ENCODE results near the gene CACNA1B.

- TF ChIP-seq CHD4 (IDR thresholded peaks at IDR 0.05; ENCODE audit: borderline replicate concordance, low read length) = no peak
- TF ChIP-seq POLR2G (IDR thresholded peaks at IDR 0.05; ENCODE audit: low read depth, low read length) = no peak
- TF ChIP-seq RAD21 (CRISPR knock-in tag; IDR thresholded peaks at IDR 0.05) = no peak
- TF ChIP-seq TCF7L2 (IDR thresholded peaks at IDR 0.05; ENCODE audit: low read depth, low read length) = no peak
- no peak for TF ChIP-seq CTCF (CRISPR knock-in tag; IDR thresholded peaks at IDR 0.05)
- no peak for TF ChIP-seq PRDM10 (CRISPR knock-in tag; IDR thresholded peaks at IDR 0.05; ENCODE audit: low read depth)
- no peak for TF ChIP-seq POLR2A (IDR thresholded peaks at IDR 0.05; ENCODE audit: insufficient read depth in 1 of 2, low read depth in 2 of 2, low read length in 2 of 2)
- TF ChIP-seq PTBP1 (IDR thresholded peaks at IDR 0.05; ENCODE audit: low read depth, low read length, poor library complexity, severe bottlenecking) = no peak
Measured at GRCh38 chr9:138118601-138119071, 241.1 kb downstream of the CACNA1B start.

Measured in HepG2 (cell line).